DMS53 (cell line): ENCODE data around the gene MCTP1.

Source experiments
- DNase-seq: peaks from one replicate; lab custom pipeline; 2025; lab: John Stamatoyannopoulos, UW

MCTP1 gene

DNA sequence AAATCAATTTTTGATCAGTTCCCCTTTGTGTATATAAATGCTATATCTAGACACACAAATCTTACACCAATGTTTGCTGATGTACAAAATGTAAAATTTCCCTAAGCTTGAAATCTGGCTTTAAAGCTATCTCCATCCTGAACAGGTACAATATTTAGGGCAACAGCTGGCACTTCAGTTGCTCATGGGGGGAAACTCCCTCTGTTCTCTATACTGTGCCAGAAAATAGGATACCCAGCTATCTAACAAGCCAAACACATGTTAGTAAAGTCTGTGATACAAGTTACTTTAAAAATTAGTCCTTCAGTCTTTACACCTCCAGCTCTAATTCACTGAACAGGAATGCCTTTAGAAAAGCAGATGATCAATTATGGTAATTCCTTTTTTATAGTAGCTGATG, 474.6 kb downstream of the MCTP1 start:
- DNase-seq: no peak

DNA sequence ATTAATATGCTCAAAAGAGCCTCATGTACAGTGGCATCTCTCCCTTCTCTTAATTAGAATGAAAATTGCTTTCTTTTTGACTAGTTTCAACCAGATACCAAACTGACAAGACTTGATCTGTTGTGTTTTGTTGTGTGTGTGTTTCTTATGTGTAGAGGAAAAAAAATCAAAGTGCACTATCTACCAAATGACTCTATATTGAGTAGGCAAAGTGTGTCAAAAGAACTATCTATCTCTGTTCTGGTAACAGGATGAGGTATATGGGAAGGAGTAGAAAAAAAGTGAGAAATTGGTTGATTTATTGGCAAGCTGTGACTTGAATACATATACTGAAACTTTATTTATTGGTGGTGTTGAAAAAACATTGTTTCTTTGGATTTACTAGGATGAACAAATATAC, 476.4 kb downstream of the MCTP1 start:
- DNase-seq: no peak

GRCh38 chr5:94807985-94808384, 476.9 kb downstream of the MCTP1 start:
- no peak for DNase-seq

DNA sequence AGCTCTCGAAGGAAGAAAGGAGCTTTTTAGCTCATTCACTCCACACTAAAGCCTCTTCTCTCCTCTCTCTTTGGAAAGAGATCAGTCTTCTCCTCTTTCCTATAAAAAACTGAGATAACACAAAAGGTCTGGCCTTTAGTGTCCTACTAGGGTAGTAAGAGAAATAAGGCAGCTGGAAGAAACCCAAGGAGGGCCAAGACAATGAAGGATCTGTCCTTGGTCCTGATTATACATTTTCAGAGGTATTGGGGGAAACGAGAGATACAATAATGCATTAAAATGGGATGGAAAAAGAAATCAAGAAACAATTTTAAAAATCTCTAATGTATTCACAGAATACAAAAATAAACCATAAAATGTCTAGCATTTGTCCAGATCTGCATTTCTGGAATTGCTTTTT, 482.4 kb downstream of the MCTP1 start:
- no peak for DNase-seq

DNA sequence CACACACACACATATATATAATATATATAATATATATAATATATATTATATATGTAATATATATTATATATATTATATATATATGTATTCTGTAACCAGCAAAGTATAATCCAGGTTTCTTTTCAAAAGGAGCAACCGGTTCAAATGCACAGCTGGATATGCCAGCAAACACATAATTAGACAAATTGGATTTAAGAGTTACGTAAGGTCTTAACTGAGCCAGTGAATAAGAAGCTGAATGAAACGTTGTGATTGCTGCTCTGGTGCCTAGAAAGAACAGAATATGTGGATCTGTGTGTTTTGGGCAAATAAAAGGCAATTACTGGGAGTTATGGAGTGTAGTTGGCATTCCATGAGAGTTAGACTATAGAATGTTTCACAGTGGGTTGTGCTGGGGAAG, 488.3 kb downstream of the MCTP1 start:
- DNase-seq: no peak

GRCh38 chr5:94793816-94794198, 491.1 kb downstream of the MCTP1 start:
- no peak for DNase-seq

- DNase-seq: no peak
Observed at GRCh38 chr5:94793113-94793815, 491.6 kb downstream of the MCTP1 start.

- no peak for DNase-seq
Observed at GRCh38 chr5:94791829-94792228, 493.1 kb downstream of the MCTP1 start.

- no peak for DNase-seq
Observed at GRCh38 chr5:94788527-94788926, 496.4 kb downstream of the MCTP1 start.

GRCh38 chr5:94784536-94785505, 500.1 kb downstream of the MCTP1 start:
- peak; percentile 34 for DNase-seq

DNA sequence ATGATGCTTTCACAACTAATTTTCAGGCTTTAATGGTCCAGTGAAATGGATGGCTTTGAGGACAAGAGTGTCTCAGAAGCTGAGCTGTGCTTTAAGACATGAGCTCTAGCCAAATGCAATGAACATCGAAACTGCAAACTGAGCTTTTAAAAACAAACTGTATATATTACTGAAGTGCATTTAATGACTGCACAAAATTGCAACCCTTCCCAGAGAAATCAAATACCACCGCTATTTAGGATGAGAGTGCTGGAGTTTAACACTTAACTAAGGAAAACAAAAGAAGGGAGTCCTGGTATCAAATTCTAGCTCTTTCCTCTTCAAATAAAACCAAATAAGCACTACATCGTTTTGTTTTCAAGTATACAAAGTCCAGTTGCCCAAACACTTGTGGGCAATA, 502.5 kb downstream of the MCTP1 start:
- no peak for DNase-seq

- DNase-seq: no peak
Observed at GRCh38 chr5:94779684-94780083, 505.2 kb downstream of the MCTP1 start.

- peak; percentile 10 for DNase-seq
Observed at GRCh38 chr5:94778732-94779131, 506.2 kb downstream of the MCTP1 start.

- no peak for DNase-seq
Observed at GRCh38 chr5:94778299-94778698, 506.6 kb downstream of the MCTP1 start.

DNA sequence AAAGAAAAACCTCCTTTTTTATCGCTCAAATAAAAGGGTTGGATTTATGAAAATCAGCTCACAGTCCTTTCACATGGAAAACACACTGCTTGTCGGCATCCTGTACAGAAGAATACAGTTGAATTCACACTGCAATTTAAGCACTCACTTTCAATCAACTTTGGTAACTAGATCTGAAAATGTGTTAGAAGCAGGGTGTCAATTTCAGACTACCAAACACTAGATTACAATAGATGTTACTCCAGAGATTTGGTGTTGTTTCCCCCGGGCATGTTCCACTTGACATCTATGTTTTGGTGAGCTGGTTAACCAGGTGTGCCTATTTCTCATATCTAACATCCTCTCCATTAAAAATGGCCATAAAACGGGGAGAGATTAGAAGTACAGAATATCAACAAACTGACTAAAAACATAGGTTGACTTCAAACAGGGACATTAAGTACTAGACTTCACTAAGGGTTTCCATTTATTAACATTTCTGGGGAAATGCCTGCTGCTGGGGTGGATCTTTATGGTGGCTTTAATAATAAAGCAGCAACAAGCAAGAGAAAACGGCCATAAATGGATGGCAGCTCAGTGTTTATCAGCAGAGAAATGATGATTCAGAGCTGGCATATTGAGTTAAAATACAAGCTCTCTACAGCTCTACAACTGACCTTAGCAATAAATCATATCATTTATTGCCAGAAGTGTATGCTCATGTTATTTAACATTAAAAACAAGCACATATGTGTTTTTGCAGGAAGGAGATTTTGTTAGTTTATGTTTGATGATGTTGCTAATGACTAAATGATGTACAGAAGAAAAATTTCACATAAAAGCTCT, 507.6 kb downstream of the MCTP1 start:
- DNase-seq: no peak

GRCh38 chr5:94776167-94776566, 508.7 kb downstream of the MCTP1 start:
- no peak for DNase-seq

DNA sequence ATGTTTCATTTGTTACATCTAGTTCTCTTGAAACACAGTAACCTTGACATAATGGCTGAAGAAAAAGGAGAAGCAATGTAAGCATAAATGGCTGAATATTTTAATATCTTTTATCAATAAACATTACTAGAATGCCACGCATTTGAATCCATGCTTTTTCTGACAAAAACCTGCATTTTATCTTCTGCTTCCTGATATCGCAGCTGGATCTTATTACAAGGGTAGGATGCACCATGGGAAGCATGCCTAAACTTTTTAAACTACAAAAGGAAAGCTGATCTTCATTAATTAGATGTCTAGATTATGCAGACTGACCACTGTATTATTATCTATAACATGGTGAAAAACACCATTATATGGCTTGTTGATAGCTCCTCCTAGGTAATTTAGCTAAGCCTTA, 509.8 kb downstream of the MCTP1 start:
- no peak for DNase-seq

DNA sequence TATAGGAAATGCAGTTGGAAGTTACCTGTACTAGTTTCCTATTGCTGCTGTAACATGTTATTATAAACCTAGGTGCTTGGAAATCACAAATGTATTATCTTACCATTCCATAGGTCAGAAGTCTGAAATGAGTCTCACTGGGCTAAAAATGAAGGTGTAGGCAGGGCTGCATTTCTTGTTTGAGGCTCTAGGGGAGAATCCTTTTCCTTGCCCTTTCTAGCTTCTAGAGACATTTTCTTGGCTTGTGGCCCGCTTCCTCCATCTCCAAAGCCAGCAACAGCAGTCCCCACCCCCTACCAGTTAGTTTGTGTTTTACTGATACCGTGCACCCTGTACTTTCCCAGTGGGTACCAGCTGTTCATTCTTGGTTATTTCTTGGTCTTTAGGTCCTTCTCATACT, 513.2 kb downstream of the MCTP1 start:
- DNase-seq: no peak

GRCh38 chr5:94769996-94770395, 514.9 kb downstream of the MCTP1 start:
- DNase-seq: no peak

- no peak for DNase-seq
Observed at GRCh38 chr5:94761786-94762185, 523.1 kb downstream of the MCTP1 start.

- DNase-seq: no peak
Observed at GRCh38 chr5:94761055-94761454, 523.8 kb downstream of the MCTP1 start.

- DNase-seq: no peak
Observed at GRCh38 chr5:94759961-94760360, 524.9 kb downstream of the MCTP1 start.
